ENCODE results near the gene ZNF821.
"Not testable (repeated sequence)": the region's sequence is repeated elsewhere in the genome, so short reads cannot be mapped to it uniquely, and the experiment has no call there.

The ZNF821 gene

DNA sequence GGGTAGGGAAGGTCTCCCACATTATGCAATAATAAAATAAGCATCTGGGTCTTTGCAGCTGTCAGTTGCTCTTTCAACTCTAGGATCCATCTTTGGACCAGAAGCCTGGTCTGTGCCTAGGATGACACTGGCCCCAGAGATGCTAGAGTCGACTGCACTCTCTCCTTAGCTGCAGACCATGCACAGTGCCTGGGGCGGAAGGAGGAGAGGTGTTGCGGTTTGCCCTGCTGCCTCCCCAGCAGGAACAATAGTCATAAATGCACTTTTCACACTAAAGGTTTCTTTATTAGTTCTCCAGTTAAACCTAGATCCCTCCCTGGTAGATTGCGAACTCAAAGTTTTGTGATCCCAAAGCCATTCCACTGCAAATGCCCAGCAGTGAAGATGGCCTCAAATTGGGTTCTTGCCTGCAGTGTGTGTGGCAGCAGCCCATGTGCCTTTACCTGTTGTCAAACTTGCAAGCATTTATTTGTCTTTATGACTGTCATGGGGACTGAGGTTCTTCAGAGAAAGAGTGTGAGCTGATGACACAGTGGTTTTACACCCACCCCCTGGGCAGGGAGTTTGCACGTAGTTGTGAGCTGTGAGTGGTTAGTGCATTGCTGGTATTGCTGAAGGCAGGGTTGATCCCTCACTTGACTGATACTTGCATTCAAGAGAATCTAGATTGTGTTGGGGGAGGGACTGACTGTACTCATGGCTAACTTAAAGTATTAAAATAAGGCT, 27.9 kb downstream of the ZNF821 start:
- DNase-seq, result peak; percentile 46 to 59

DNA sequence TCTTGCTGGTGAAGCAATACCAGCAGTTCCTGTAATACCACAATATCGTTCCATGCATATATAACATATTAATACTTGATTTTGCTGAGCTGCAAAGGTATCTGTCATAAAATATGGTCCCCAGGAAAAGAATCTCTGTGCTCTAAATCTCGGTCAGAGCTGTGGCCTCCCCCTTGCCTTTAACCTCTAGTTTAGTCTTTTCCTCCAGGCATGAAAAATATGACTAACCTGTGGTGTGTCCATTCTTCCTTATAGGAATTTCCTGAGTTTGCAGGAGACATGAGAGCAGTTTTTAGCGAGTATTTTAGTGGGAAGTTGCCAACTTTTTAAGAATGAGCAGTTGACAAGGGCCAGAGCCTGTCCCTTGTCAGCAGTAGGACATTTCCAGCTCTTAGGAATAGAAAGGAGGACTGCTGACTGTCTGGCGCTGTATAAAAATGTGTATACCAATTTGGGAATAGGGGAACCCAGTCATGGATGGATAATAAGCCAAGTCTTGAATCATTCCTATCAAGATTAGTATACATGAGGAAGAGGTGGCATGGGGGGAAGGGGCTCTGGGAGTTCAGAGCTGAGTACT, 29.5 kb downstream of the ZNF821 start:
- no peak for DNase-seq

DNA sequence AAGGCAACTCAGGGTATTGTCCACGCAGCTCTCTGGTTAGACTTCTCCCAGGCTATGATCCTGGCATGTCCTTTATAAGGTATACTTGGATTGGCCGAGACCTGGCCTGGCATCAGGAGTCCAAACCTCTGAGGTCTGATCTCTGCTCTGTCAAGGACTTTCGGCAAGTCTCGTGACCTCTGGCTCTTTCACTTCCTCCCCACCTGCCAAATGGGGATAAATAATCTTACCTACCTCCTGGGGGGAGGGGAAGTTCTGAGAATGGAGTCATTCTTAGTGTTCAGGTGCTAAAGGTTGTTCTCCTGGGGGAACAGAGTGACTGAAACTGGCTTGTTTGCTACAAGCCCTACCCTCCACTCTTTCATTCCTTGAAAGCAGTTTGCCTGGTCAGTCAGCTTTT, 30.6 kb downstream of the ZNF821 start:
- no peak for DNase-seq

DNA sequence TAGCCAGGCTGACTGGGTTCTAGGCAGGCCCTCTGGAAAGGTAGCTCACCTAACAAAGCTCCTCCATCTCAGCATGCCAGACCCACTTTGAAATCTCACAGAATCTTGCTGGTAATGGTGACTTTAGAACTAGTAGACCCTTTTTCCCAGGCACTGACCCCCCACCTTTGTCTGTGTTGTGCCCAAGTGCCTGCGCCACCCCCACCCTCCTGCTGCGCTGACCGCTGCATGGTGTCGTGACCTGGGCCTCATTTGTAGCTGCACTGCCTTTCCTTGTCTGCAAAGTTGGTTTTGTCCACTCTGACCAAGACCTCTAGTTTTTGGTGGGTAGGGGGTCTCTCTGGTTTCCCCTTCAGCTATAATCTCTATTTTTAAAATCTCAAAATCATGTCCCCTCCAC, 31.4 kb downstream of the ZNF821 start:
- DNase-seq, result no peak

DNA sequence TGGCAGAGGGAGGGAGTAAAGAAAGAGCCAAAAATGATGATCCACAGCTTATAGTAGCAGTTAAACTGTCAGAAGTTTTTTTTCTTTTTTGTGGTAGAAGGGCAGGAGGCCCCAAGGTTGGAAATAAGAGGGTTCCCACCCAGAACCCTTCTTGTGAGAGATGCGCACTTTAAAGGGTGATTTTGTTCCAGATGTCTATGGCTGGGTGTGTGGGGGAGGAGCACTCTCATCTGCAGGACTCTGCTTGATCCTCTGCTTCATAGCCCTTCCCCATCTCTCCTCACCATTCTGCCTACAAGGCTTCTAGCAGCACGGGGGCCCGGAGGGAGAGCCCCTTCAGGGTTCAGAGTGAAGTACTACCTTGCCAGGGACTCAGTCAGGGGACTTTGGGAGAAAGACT, 31.8 kb downstream of the ZNF821 start:
- no peak for DNase-seq

DNA sequence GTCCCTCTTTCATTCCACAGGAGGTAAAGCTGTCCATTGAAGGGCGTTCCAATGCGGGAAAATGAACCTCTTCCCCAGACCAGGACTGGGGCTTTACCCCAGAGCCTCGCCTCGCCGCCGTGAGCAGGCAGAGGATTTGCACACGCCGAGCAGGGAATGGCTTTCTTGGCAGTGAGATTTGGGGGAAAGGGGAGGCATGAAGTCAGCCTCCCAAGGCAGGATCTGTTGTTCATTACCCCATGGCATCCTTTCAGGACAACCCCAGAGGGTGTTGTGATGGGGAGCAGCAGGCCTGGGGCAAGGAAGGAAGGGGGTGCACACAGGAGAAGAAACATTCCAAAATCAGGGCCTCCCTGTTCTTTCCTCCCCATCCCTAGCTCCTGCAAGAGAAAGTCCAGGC, 32.2 kb downstream of the ZNF821 start:
- no peak for DNase-seq

DNA sequence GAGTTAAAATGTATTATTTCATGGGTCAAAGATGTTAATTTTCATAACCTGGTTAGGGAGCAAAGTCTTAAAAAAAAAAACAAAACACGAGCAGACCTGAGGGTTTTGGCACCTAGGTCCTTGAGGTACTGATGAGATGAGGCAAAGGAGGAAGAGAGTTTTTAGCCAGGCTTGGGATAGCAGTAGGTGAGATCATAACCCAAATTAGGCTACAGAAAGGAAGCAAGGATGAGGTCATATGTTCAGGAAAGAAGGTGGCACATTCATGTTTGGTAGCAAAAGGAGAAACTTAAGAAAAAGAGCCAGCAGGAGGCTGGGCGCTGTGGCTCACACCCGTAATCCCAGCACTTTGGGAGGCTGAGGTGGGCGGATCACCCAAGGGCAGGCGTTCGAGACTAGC, 35.4 kb downstream of the ZNF821 start:
- DNase-seq, result no peak

DNA sequence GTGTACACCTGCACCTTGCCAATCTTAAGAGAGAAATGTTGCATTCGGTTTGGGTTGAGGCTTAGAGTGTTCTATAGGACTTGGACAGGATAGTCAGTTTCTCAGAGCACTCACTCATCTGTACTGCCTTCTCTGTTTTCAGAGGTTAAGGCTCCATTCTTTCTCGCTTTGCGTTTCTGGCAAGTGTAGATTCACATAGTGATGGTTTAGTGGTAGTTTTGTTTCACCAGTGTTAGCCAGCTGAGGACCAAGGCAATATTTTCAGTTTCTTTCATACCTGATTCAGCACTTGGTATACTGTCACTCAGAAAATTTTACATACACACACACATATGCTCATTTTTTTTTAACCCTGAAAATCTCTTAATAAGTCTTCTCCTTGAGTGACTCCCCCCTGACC, 36.9 kb downstream of the ZNF821 start:
- no peak for DNase-seq

DNA sequence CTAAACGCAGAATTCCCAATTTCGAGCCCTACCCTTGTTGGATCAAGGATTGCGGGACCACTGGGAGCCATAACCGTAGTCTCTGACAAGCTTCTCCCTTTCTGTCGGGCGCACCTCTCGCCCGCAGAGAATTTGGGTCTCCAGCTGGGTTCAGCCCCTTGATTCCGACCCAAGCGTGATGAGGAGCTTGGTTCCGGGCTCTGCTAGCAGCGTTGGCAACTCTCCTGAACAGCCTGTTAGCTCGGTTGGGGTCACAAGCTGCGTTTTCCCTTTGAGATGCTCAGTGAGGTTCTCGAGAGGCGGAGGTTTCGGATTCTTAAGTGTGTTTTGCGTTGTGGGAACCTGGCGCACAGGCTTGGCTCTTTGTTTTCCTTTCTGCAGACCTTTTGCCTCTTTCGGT, 37.6 kb downstream of the ZNF821 start:
- peak; percentile 30 to 34 for DNase-seq

DNA sequence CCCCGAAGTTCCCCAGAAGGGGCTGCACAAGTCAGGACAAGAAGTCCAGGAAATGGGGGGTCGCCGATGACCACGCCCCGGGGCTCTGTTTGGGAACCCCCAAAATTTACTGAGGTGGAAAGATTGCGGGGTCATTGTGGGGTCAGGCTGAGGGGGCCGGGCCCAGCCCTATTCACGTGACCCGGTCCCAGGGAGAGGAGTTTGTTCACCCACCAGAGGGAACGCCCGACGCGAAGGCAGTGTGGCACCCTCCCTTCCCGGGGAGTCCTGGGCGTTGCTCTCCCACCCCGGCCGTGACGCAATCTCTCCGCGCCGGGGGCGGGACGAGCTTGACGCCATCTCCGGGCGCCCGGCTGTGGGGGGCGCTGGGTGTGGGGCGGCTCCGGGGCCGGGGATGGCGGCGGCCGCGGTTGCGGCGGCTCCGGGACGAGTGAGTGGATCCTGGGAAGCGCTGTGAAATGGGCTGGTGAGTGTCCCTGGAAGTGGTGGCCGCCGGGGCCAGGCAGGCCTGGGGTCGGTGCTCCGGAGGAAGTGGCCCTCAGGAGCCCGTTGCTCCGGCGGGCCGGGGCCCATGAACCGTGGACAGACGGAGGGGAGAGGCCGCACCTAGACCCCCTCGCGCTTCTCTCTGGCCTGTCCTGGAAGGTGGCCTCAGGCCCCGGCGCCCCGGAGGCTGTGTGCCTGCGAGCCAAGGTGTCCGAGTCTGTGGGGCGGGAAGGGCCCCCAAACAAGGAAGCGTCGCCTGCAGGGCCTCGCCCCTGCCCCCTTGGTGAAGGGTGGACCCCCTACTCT, 38.1 kb downstream of the ZNF821 start, which contains the start of gene ATXN1L:
Gene ATXN1L, plus strand, starts transcription at position 338 of the 792 bp plus-strand sequence. CDS start 3,765 bp downstream, outside the sequence.
- peak; percentile 97 to 98 for DNase-seq

DNA sequence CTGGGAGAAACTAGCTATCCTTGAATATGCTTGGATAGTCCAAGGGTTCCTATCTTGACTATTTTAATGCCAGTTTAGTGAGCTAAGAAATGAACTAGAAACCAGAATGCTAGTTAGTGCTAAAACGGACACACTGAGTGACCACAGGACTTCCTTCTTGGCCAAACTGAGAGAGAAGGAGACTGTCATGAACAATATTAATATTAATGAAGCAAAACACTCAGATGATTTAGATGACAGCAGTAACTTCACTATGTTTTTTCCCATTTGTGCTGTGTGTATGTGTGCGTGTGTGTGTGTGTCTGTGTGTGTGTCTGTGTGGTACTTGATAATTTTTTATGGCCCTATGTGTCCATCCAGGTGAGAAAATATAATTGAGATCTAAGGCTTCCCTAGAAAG, 40.4 kb downstream of the ZNF821 start:
- DNase-seq, result no peak

DNA sequence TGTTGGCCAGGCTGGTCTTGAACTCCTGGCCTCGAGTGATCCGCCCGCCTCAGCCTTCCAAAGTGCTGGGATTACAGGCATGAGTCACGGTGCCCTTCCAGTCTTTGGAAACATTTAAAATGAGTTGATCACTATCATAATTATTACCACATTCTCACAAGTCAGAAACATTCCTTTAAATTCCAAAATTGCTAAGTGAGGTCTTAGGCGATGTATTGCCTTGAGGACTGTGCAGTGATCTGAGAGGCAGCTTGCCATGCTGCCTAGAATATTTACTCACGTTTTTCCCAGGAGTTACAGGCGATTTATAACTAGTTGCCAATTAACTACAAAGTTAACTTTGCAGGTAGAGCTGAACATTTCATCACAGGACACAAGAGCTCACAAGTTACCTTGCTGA, 43.9 kb downstream of the ZNF821 start:
- no peak for DNase-seq

DNA sequence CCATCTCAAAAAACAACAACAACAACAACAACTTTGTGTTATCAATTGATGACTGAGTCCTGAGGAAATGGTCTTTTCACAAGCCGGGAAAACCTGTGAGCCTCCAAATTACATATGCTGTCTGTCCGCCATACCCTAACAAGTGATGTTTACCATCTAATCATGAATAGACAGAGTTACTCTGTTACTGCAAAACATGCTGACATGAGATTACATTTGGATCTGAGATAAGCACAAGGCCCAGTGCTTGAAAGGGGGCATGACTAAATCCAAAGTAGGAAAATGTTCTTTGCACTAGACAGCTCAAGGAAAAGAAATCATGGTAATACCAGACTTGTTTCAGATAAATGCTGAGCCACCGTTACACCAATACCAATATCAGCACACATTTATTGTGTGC, 46.8 kb downstream of the ZNF821 start:
- DNase-seq, result no peak

DNA sequence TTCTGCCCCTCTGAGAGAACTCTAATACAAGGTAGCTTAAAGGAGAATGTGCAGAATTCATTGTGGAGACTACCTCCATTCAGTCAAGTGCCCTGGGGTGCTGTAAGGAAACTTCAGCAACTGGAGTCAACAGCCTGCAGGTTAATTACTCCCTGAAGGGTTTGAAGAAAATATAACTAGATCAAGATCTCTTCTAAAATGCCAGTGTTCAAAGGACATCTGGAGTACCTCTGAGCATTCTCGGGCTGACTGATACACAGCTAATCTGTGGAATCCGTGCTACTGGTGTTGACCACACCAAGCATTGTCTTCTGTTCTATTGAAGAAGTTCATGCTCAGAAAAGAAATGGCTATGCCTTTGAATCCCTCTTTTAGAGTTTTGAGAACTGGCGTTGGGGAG, 49.7 kb downstream of the ZNF821 start:
- no peak for DNase-seq

DNA sequence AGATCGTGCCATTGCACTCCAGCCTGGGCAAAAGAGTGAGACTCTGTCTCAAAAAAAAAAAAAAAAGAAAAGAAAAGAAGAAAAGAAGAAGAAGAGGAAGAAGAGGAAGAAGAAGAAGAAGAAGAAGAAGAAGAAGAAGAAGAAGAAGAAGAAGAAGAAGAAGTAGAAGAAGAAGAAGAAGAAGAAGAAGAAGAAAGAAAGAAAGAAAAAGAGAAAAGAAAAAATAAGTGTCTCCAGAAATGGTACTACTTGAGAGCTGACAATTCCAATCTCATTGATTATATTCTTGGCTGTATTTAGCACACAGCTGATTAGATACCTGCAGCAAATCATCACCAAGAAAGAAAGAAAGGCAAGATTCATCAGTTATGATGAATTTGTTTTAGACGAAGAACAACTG, 51.9 kb downstream of the ZNF821 start:
- not testable (repeated sequence) for DNase-seq

DNA sequence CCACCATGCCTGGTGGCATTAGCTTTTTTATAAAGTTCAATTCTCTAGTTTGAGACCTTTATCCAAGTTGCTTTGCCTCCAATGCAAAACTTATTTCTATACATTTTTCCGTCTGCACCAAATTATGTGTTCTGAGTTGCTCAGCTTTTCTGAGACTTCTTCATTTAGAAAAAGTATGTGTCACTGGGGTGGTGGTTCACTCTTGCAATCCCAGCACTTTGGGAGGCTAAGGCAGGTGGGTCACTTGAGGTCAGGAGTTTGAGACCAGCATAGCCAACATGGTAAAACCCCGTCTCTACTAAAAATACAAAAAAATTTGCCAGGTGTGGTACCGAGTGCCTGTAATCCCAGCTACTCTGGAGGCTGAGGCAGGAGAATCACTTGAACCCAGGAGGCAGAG, 52.3 kb downstream of the ZNF821 start:
- not testable (repeated sequence) for DNase-seq

DNA sequence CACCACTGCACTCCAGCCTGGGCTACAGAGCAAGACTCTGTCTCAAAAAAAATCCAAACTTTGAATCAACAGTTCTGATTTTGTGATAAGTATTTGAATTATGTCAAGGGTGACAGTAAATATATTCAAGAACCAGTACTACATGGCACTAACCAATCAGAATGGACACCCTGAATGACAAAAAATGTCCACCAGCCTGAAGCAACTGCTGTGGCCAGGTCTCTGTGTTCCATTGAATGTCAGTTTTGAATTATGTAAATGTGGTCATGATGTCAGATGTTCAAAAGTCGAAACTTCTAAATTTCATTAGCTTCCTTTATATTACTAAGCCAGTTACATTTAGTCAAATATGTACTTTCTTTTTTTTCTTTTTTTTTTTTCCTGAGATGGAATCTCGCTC, 53.6 kb downstream of the ZNF821 start:
- no peak for DNase-seq

DNA sequence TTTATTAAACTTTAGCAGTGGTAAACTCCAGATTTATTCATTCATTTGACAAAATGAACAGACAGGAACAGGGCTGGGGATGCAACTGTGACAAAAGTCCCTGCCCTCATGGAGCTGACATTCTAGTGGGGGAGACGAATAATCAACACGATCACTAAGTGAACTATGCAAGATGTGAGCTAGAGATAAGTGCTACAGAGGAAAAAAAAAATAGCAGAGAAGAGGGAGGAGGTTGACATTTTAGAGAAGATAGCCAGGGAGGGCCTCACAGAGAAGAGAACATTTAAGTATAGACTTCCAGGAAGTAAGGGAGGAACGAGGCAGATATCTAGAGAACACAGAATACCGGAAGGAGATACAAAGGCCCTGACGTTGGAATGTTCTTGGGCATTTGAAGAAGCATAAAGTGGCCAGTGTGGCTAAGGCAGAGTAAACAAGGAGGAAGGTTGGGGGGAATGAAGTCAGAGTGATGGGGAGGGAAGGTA, 57.4 kb downstream of the ZNF821 start:
- no peak for DNase-seq

DNA sequence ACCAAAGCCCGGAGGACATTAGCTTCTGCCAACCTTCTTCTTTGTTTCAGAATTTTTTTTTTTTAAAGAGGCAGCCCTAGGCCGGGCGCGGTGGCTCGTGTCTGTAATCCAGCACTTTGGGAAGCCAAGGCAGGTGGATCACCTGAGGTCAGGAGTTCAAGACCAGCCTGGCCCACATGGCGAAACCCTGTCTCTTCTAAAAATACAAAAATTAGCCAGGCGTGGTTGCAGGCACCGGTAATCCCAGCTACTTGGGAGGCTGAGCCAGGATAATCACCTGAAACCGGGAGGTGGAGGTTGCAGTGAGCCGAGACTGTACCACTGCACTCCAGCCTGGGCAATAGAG, 66.9 kb downstream of the ZNF821 start:
- not testable (repeated sequence) for DNase-seq

DNA sequence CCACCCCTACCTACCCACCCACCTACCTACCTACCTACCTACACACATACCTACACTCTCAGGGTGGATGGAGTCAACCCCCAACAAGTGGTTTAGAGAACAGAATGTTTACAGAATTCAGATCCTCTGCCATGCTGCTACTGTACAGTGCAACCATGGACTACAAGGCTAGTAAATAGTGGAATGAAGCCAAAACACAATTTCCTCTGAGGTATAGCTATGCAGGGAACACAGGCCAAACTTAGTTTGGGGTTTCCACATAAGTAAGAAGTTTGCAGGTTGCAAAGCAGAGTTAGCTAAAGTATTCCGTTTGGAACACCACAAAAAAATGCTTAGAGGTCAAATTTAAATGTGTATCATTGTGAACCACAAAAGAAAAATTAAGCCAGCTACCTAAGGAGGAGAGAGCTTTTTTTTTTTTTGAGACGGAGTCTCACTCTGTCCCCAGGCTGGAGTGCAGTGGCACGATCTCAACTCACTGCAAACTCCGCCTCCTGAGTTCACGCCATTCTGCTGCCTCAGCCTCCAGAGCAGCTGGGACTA, 72.7 kb downstream of the ZNF821 start:
- DNase-seq, result no peak

DNA sequence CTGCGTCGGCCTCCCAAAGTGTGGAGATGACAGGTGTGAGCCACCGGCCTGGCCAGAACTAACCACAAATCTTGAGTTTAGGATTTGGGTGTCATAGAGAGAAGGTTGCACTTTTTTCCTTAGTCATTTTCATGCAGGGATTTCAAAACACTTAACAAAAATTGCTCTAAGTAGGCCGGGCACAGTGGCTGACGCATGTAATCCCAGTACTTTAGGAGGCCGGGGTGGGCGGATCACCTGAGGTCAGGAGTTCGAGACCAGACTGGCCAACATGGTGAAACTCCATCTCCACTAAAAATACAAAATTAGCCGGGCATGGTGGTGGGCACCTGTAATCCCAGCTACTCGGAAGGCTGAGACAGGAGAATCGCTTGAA, 73.8 kb downstream of the ZNF821 start:
- DNase-seq, result not testable (repeated sequence)

Data from activated T-cell treated with anti-CD3 and anti-CD28 coated beads, Interleukin-2, amount 50 U/mL, for 48 hours (primary cell).